Prostate gland (tissue), 2 donors: ENCODE data around the gene PRKCD. TPM values are rescaled to one million over a fixed set of nuclear protein-coding genes. Genes with fewer than 3 reads are reported as not detected.

Experiments
- DNase-seq: peaks from one replicate; pipeline ENCODE4 v3.0.0-alpha.2; 2019; ENCODE audit warnings: low spot score
- H3K27ac ChIP-seq, 2 donors: fragments of 200-600 bp; sonication (generic); 2 replicates each; pipeline ENCODE4 v1.5.1; 2017 to 2019
- H3K27me3 ChIP-seq: fragments of 200-600 bp; sonication (generic); replicated peaks from 2 replicates; pipeline ENCODE4 v1.5.1; 2019; ENCODE audit not compliant: insufficient read depth
- H3K36me3 ChIP-seq, 2 donors: fragments of 200-600 bp; sonication (generic); 1 replicate in 1 of 2; 2 replicates in 1 of 2; pipeline versions ENCODE4 v1.5.1 to v1.8.1; 2017 to 2019
- H3K4me1 ChIP-seq: fragments of 200-600 bp; sonication (generic); replicated peaks from 2 replicates; pipeline ENCODE4 v1.5.1; 2019
- H3K4me3 ChIP-seq, 2 donors: fragments of 200-600 bp; sonication (generic); 2 replicates each; pipeline ENCODE4 v1.5.1; 2017 to 2019
- H3K9me3 ChIP-seq: fragments of 200-600 bp; sonication (generic); 2 replicates; pipeline ENCODE4 v1.5.1; 2017
- CTCF ChIP-seq, 4 experiments: fragments of 200-600 bp in 2 of 4; fragments of 450-650 bp in 2 of 4; sonication (generic) in 2 of 4; IDR thresholded peaks; 1 replicate in 3 of 4; 2 replicates in 1 of 4; pipeline ENCODE4 v1.5.1; 2016 to 2019; ENCODE audit warnings: antibody characterized with exemption in 4 of 4, mild to moderate bottlenecking in 2 of 4, moderate library complexity in 2 of 4
- POLR2A ChIP-seq: fragments of 450-650 bp; IDR thresholded peaks from one replicate; pipeline ENCODE4 v1.6.1; 2016; ENCODE audit warnings: antibody characterized with exemption, mild to moderate bottlenecking
- POLR2AphosphoS5 ChIP-seq: sonication (generic); formaldehyde crosslinking; IDR thresholded peaks from one replicate; pipeline ENCODE4 v1.6.1; 2017; ENCODE audit warnings: antibody characterized with exemption
- WGBS: methylation state at CpG from one replicate; pipeline ENCODE4 v1.1.5; 2018; 5-methylcytosine and 5-hydroxymethylcytosine counted together
- intact Hi-C: fragments of 100-400 bp; cut with DNase I; formaldehyde crosslinking; loops from one replicate; pipeline ENCODE4 v1.14.2; 2022
- total RNA-seq, 2 donors: library from RNA; depleted of rRNA; stranded (reverse); fragments of >200 nt; gene quantifications; one replicate each; pipeline ENCODE4 v1.1.0, GENCODE V29; 2016

The PRKCD gene
- total RNA-seq, 2 donors from 2014 or later: 33.4 to 57.9 TPM

DNA sequence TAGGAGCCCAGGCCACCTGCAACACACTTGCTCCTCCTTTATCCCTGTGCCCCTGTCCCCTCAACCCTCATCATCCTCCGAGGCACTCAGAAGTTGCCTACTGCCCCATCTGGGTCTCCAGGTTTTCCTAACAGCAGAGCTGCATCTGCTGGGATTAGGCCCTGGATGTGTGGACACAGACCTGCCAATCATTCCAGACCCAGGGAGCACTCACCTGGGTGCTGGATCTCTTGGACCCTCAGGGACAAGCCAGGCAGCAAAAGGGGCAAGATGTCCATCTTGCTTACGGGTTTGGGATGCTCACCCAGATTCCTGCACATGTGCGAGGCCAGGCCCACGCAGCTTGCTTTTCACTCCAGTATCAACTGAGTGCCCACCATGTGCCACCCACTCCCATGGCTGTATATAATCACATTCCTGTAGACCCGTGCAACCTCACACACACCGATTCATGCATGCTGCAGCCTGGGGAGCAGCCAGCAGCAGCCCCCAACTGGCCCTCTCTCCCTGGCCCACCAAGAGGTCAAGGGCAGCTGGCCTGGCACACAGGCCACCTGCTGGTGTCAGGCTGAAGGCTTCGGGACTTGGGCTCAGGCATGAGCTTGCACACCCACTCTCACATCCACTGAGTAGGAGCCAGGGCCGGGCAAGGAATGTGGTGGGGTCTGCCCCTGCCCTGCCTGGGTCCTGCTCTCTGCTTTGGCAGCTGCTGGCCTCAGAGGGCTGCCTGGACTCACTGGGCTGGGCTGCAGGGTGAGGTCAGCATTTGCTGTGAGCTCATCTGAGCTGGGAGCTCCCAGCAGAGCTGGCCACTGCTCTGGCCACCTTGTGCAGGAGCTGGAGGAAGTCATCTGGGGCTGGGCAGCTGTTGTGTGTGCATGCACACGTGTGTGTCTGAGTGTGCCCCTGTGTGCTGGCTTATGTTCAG is 14.9 kb downstream of the PRKCD start:
- no peaks in the 10 kb centered on the region for H3K4me1 ChIP-seq
- H3K36me3 ChIP-seq: peaks cover 4 to 11% of the 10 kb centered on the region in 2 donors
- intact Hi-C loops: no loop called here
- no peaks in the 10 kb centered on the region for H3K9me3 ChIP-seq
- TF ChIP-seq POLR2A (no peak), POLR2AphosphoS5 (no peak), CTCF (IDR thresholded peaks at IDR 0.05) (no peak)
- DNase-seq: no peak
- 91% methylated on average over 8 of the region's 9 CpGs for WGBS
- H3K27me3 ChIP-seq: no peaks in the 10 kb centered on the region
- no peak overlapping the region for H3K27ac ChIP-seq
- no peak overlapping the region for H3K4me3 ChIP-seq

GRCh38 chr3:53178246-53178645 is 17.2 kb downstream of the PRKCD start:
- no peaks in the 10 kb centered on the region for H3K4me1 ChIP-seq
- intact Hi-C loops: no loop called here
- TF ChIP-seq CTCF (IDR thresholded peaks at IDR 0.05) (no peak), POLR2AphosphoS5 (no peak), POLR2A (no peak)

GRCh38 chr3:53179580-53179979 is 18.6 kb downstream of the PRKCD start:
- H3K36me3 ChIP-seq: peaks cover 16 to 32% of the 10 kb centered on the region in 2 donors

More at GRCh38 chr3:53178246-53178645, 17.2 kb downstream of the PRKCD start:
- H3K27ac ChIP-seq: no peak overlapping the region
- no peaks in the 10 kb centered on the region for H3K9me3 ChIP-seq
- 92% methylated on average over 15 of the region's 15 CpGs for WGBS
- H3K27me3 ChIP-seq: no peaks in the 10 kb centered on the region
- no peak overlapping the region for H3K4me3 ChIP-seq
- DNase-seq: no peak
- H3K36me3 ChIP-seq: peaks cover 13 to 24% of the 10 kb centered on the region in 2 donors

DNA sequence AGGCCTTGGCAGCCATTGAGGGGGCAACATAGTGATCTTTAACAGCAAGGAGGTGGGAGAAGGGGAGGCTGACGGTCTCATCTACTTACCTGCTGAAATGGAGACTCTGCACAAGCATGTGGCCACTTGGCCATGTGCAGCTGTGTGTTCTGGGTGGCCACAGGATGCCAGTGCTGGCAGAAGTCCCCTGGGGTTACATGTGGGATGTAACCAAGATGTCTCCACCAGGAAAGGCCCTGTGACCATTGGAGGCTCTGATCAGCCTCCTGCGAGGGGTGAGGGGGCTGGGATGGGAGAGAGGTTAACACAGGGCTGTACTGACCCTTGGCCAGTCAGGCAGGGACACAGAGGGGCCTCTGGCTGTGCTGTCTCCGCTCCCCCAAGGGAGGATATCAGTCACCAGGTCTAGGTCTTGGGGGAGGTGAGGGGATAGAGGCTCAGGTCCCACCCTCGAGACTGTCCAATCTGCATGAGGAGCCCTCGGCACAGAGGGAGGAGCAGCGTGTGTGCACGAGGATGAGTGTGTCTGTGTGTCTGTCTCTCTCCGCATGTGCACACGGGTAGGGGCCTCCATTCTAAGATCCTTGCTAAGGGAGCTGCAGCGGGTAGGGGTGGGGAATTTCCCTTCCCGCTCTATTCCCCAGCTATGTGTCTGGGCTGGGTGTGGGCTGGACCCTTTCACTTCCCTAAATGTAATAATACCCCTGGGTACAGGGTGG is 19.5 kb downstream of the PRKCD start:
- H3K4me1 ChIP-seq: no peaks in the 10 kb centered on the region
- no peaks in the 10 kb centered on the region for H3K9me3 ChIP-seq
- 80% methylated on average over 11 of the region's 11 CpGs for WGBS
- intact Hi-C loops: no loop called here
- no peak overlapping the region for H3K4me3 ChIP-seq
- no peak for DNase-seq
- no peak overlapping the region for H3K27ac ChIP-seq
- H3K36me3 ChIP-seq: peaks cover 16 to 32% of the 10 kb centered on the region in 2 donors
- H3K27me3 ChIP-seq: no peaks in the 10 kb centered on the region
- TF ChIP-seq POLR2A: no peak
- TF ChIP-seq CTCF (IDR thresholded peaks at IDR 0.05): no peak
- no peak for TF ChIP-seq POLR2AphosphoS5

More at GRCh38 chr3:53179580-53179979, 18.6 kb downstream of the PRKCD start:
- WGBS: 90% methylated on average over 20 of the region's 20 CpGs
- intact Hi-C loops: no loop called here
- Histone ChIP-seq H3K4me1 (no peaks in the 10 kb centered on the region), H3K27me3 (no peaks in the 10 kb centered on the region), H3K27ac (no peak overlapping the region), H3K4me3 (no peak overlapping the region), H3K9me3 (no peaks in the 10 kb centered on the region)
- no peak for DNase-seq
- TF ChIP-seq POLR2A: no peak
- no peak for TF ChIP-seq POLR2AphosphoS5
- TF ChIP-seq CTCF (IDR thresholded peaks at IDR 0.05): no peak
